Upper lobe of right lung (tissue), 1 donor: ENCODE measurements around the gene ANKFY1. TPM values are rescaled to one million over a fixed set of nuclear protein-coding genes. Genes with fewer than 3 reads are reported as not detected.

Experiments used
- ATAC-seq: fragments of 200-7000 bp; cut with Tn5 transposase; one replicate; pipeline ENCODE4 v1.9.1; 2020; ENCODE audit warnings: mild to moderate bottlenecking, moderate library complexity
- DNase-seq: peaks from one replicate; pipeline ENCODE4 v3.0.0-alpha.2; 2020
- H3K27ac ChIP-seq: fragments of 200-600 bp; one replicate; pipeline ENCODE4 v1.8.0; 2022
- H3K27me3 ChIP-seq: fragments of 200-600 bp; one replicate; pipeline ENCODE4 v1.8.0; 2022; ENCODE audit warnings: mild to moderate bottlenecking
- H3K36me3 ChIP-seq: fragments of 200-600 bp; one replicate; pipeline ENCODE4 v1.8.0; 2022
- H3K4me1 ChIP-seq: fragments of 200-600 bp; one replicate; pipeline ENCODE4 v1.8.0; 2022
- H3K4me3 ChIP-seq: fragments of 200-600 bp; one replicate; pipeline ENCODE4 v1.8.0; 2022; ENCODE audit warnings: mild to moderate bottlenecking
- H3K9me3 ChIP-seq: fragments of 200-600 bp; one replicate; pipeline ENCODE4 v1.8.0; 2022
- CTCF ChIP-seq: fragments of 200-600 bp; IDR thresholded peaks from one replicate; pipeline ENCODE4 v1.8.0; 2022; ENCODE audit warnings: antibody characterized with exemption
- intact Hi-C: fragments of 100-400 bp; cut with DNase I; formaldehyde crosslinking; loops from one replicate; pipeline ENCODE4 v1.11.0; 2022
- total RNA-seq: library from RNA; stranded (reverse); fragmentation: NEBNext Ultra II Directional; extraction: Animal tissue kit (Norgen Biotek cat#: 25700); gene quantifications from one replicate; pipeline ENCODE4 v1.2.1, GENCODE V29; 2021
- donor health status: DM: no; HTN: yes; CAD: no; lungs with severe emphysema.

ANKFY1 gene
- total RNA-seq, 1 donor from 2014 or later, result 64.8 TPM

GRCh38 chr17:4220655-4221054, 43.1 kb downstream of the ANKFY1 start:
- H3K36me3 ChIP-seq, result peaks cover 33% of the 10 kb centered on the region
- H3K27ac ChIP-seq, result no peak overlapping the region
- intact Hi-C loops, result no loop called here
- H3K27me3 ChIP-seq, result no peaks in the 10 kb centered on the region
- no peak for DNase-seq
- H3K9me3 ChIP-seq, result no peaks in the 10 kb centered on the region
- ATAC-seq, result peak; percentile 88
- TF ChIP-seq CTCF, result no peak
- no peak overlapping the region for H3K4me3 ChIP-seq
- H3K4me1 ChIP-seq, result no peaks in the 10 kb centered on the region

- H3K27me3 ChIP-seq, result no peaks in the 10 kb centered on the region
- ATAC-seq (no peak), DNase-seq (no peak)
- no peaks in the 10 kb centered on the region for H3K4me1 ChIP-seq
- H3K4me3 ChIP-seq, result no peak overlapping the region
- no peak overlapping the region for H3K27ac ChIP-seq
- peaks cover 33% of the 10 kb centered on the region for H3K36me3 ChIP-seq
- intact Hi-C loops, result loop anchor here (5.0 kb wide), 1 partner anchor 193 kb away; no protein-coding TSS in a partner anchor
- H3K9me3 ChIP-seq, result no peaks in the 10 kb centered on the region
- no peak for TF ChIP-seq CTCF
These were observed 44.5 kb downstream of the ANKFY1 start for GRCh38 chr17:4219241-4219640.

- H3K4me1 ChIP-seq, result no peaks in the 10 kb centered on the region
- no peak overlapping the region for H3K27ac ChIP-seq
- H3K9me3 ChIP-seq, result no peaks in the 10 kb centered on the region
- no peak for TF ChIP-seq CTCF
- no peak for DNase-seq
- no peak for ATAC-seq
- H3K4me3 ChIP-seq, result no peak overlapping the region
- H3K36me3 ChIP-seq, result peaks cover 20% of the 10 kb centered on the region
- intact Hi-C loops, result loop anchor here (5.0 kb wide), 1 partner anchor 196 kb away; no protein-coding TSS in a partner anchor
- no peaks in the 10 kb centered on the region for H3K27me3 ChIP-seq
These were observed 47.8 kb downstream of the ANKFY1 start for GRCh38 chr17:4215882-4216570.

GRCh38 chr17:4214157-4214556, 49.6 kb downstream of the ANKFY1 start:
- no peak overlapping the region for H3K27ac ChIP-seq
- no peak for TF ChIP-seq CTCF
- H3K27me3 ChIP-seq, result no peaks in the 10 kb centered on the region
- no peak for ATAC-seq
- H3K4me3 ChIP-seq, result no peak overlapping the region
- DNase-seq, result no peak
- no peaks in the 10 kb centered on the region for H3K4me1 ChIP-seq
- H3K9me3 ChIP-seq, result no peaks in the 10 kb centered on the region
- intact Hi-C loops, result no loop called here
- peaks cover 33% of the 10 kb centered on the region for H3K36me3 ChIP-seq

- Histone ChIP-seq H3K36me3 (peaks cover 47% of the 10 kb centered on the region), H3K4me3 (no peak overlapping the region), H3K4me1 (no peaks in the 10 kb centered on the region), H3K27me3 (no peaks in the 10 kb centered on the region), H3K9me3 (no peaks in the 10 kb centered on the region), H3K27ac (no peak overlapping the region)
- TF ChIP-seq CTCF, result no peak
- ATAC-seq, result no peak
- intact Hi-C loops, result no loop called here
- no peak for DNase-seq
These were observed 54.2 kb downstream of the ANKFY1 start for GRCh38 chr17:4209611-4210010.
